Measurements from ENCODE around the gene EBI3. TPM values are rescaled to one million over a fixed set of nuclear protein-coding genes. Genes with fewer than 3 reads are reported as not detected.

EBI3 gene
- total RNA-seq, 2 experiments from 2014 or later, result not detected

DNA sequence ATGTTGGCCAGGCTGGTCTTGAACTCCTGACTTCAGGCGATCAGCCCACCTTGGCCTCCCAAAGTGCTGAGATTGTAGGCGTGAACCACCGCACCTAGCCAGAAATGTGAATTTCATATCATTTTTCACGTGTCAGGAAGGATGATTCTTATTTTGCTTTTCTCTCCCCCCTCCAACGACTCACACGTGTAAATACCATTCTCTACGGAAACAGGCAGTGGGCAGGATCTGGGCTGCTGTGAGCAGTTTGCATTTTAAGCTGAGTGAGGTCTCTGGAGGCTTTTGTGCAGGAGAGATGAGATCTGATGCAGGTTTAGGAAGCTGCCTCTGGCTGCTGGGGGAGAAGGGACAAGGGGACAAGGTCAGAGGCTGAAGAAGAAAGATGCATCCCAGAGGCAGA, 35.0 kb upstream of the EBI3 start:
- CTCF ChIA-PET, result no interaction called here

DNA sequence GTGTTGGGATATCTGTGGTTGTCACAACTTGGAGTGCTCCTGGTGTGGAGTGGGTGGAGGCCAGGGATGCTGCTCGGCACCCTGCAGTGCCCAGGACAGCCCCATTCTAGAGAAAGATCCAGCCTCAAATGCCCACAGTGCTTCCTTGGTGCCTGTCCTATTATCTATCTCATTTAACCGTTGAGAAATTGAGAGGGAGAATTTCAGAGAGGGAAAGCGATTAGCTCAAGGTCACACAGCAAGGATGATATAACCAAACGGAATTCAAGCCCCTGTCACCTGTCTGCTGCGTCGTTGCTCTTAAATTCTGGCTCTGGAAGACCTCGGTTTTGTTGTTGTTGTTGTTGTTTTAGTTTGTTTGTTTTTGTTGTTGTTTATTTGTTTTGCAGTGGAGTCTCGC, 33.3 kb upstream of the EBI3 start:
- POLR2A ChIA-PET, result interaction anchor here (1.3 kb wide), 1 partner anchor 208 kb away, joined by 3 read pairs; no protein-coding TSS in a partner anchor
- peaks cover 65% of the 10 kb centered on the region for H3K27me3 Mint-ChIP-seq

More for the DNA sequence above, 35.0 kb upstream of the EBI3 start:
- Histone ChIP-seq H3K4me1 (ENCODE audit: insufficient read depth, low read length) (peaks cover 5% of the 10 kb centered on the region), H3K36me3 (ENCODE audit: insufficient read depth, low read length) (no peaks in the 10 kb centered on the region), H3K9me3 (ENCODE audit: control insufficient read depth in 1 of 2, insufficient read depth in 1 of 2, low read length in 2 of 2) (no peaks in the 10 kb centered on the region), H3K27ac (ENCODE audit: low read depth in 1 of 2, low read length in 2 of 2) (no peak overlapping the region), H3K4me3 (ENCODE audit: low read length) (no peak overlapping the region), H3K27me3 (ENCODE audit: control insufficient read depth in 1 of 2, insufficient read depth in 2 of 2, low read length in 2 of 2) (peaks cover 39 to 43% of the 10 kb centered on the region in 2 experiments)
- H3K27ac Mint-ChIP-seq, result no peak overlapping the region
- POLR2A ChIA-PET, result no interaction called here
- H3K36me3 Mint-ChIP-seq (ENCODE audit: low read depth), result no peaks in the 10 kb centered on the region
- H3K4me1 Mint-ChIP-seq (ENCODE audit: low read depth), result peaks cover 10% of the 10 kb centered on the region
- DNase-seq, result no peak
- H3K4me3 Mint-ChIP-seq, result no peak overlapping the region
- no peak for ATAC-seq (ENCODE audit: poor library complexity)
- H3K9me3 Mint-ChIP-seq, result no peaks in the 10 kb centered on the region
- intact Hi-C loops (cut with DNase I, micrococcal nuclease), result no loop called here
- TF ChIP-seq, protein P1, sequence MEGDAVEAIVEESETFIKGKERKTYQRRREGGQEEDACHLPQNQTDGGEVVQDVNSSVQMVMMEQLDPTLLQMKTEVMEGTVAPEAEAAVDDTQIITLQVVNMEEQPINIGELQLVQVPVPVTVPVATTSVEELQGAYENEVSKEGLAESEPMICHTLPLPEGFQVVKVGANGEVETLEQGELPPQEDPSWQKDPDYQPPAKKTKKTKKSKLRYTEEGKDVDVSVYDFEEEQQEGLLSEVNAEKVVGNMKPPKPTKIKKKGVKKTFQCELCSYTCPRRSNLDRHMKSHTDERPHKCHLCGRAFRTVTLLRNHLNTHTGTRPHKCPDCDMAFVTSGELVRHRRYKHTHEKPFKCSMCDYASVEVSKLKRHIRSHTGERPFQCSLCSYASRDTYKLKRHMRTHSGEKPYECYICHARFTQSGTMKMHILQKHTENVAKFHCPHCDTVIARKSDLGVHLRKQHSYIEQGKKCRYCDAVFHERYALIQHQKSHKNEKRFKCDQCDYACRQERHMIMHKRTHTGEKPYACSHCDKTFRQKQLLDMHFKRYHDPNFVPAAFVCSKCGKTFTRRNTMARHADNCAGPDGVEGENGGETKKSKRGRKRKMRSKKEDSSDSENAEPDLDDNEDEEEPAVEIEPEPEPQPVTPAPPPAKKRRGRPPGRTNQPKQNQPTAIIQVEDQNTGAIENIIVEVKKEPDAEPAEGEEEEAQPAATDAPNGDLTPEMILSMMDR (IDR thresholded peaks at IDR 0.05), result no peak
- H3K27me3 Mint-ChIP-seq, result peaks cover 58% of the 10 kb centered on the region

DNA sequence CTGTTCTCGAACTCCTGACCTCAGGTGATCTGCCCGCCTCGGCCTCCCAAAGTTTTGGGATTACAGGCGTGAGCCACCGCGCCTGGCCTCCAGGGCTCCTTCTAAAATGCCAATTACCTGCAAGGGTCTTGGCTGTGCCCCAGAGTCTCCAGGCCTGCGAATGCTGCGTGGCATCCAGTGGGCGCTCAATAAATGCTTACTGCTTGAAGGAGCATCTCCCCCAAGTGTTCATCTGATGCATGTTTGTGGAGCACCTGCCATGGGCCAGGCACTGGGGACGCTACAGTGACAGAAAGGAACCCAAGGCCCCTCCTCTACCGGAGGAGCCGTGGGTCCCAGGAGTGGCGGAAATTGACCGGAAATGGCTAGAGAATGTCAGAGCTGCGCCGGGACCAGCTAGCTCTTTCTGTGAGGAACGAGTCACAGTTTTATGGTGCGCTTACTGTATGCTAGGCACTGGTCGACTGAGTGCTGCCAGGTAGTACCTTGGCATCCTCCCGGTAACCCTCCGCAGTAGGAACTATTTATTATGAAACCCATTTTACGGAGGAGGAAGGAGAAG, 32.7 kb upstream of the EBI3 start:
- intact Hi-C loops (cut with DNase I, micrococcal nuclease), result no loop called here
- H3K36me3 ChIP-seq (ENCODE audit: insufficient read depth, low read length), result no peaks in the 10 kb centered on the region
- no peaks in the 10 kb centered on the region for H3K9me3 ChIP-seq (ENCODE audit: control insufficient read depth in 1 of 2, insufficient read depth in 1 of 2, low read length in 2 of 2)
- Mint-ChIP-seq H3K4me3 (no peak overlapping the region), H3K27me3 (peaks cover 69% of the 10 kb centered on the region), H3K4me1 (ENCODE audit: low read depth) (peaks cover 10% of the 10 kb centered on the region), H3K9me3 (no peaks in the 10 kb centered on the region), H3K36me3 (ENCODE audit: low read depth) (no peaks in the 10 kb centered on the region), H3K27ac (no peak overlapping the region)
- peaks cover 41 to 43% of the 10 kb centered on the region in 2 experiments for H3K27me3 ChIP-seq (ENCODE audit: control insufficient read depth in 1 of 2, insufficient read depth in 2 of 2, low read length in 2 of 2)
- H3K27ac ChIP-seq (ENCODE audit: low read depth in 1 of 2, low read length in 2 of 2), result no peak overlapping the region
- CTCF ChIA-PET, result interaction anchor here (1.3 kb wide), 1 partner anchor 10 kb away, joined by 3 read pairs; no protein-coding TSS in a partner anchor
- TF ChIP-seq, protein P1 (IDR thresholded peaks at IDR 0.05), result no peak
- no peak for ATAC-seq (ENCODE audit: poor library complexity)
- peaks cover 5% of the 10 kb centered on the region for H3K4me1 ChIP-seq (ENCODE audit: insufficient read depth, low read length)
- POLR2A ChIA-PET, result interaction anchor here (1.3 kb wide), 1 partner anchor 209 kb away, joined by 3 read pairs; no protein-coding TSS in a partner anchor
- no peak for DNase-seq
- H3K4me3 ChIP-seq (ENCODE audit: low read length), result no peak overlapping the region

More for the DNA sequence above, 33.3 kb upstream of the EBI3 start:
- no peaks in the 10 kb centered on the region for H3K9me3 Mint-ChIP-seq
- H3K4me3 Mint-ChIP-seq, result no peak overlapping the region
- H3K4me1 ChIP-seq (ENCODE audit: insufficient read depth, low read length), result peaks cover 5% of the 10 kb centered on the region
- TF ChIP-seq, protein P1 (IDR thresholded peaks at IDR 0.05), result no peak
- no peak overlapping the region for H3K27ac Mint-ChIP-seq
- CTCF ChIA-PET, result interaction anchor here (1.3 kb wide), 1 partner anchor 9 kb away, joined by 3 read pairs; no protein-coding TSS in a partner anchor
- no peak overlapping the region for H3K4me3 ChIP-seq (ENCODE audit: low read length)
- DNase-seq, result no peak
- no peaks in the 10 kb centered on the region for H3K36me3 ChIP-seq (ENCODE audit: insufficient read depth, low read length)
- H3K27me3 ChIP-seq (ENCODE audit: control insufficient read depth in 1 of 2, insufficient read depth in 2 of 2, low read length in 2 of 2), result peaks cover 41 to 43% of the 10 kb centered on the region in 2 experiments
- no peaks in the 10 kb centered on the region for H3K36me3 Mint-ChIP-seq (ENCODE audit: low read depth)
- no peaks in the 10 kb centered on the region for H3K9me3 ChIP-seq (ENCODE audit: control insufficient read depth in 1 of 2, insufficient read depth in 1 of 2, low read length in 2 of 2)
- peaks cover 10% of the 10 kb centered on the region for H3K4me1 Mint-ChIP-seq (ENCODE audit: low read depth)
- no peak for ATAC-seq (ENCODE audit: poor library complexity)
- no peak overlapping the region for H3K27ac ChIP-seq (ENCODE audit: low read depth in 1 of 2, low read length in 2 of 2)
- intact Hi-C loops (cut with DNase I, micrococcal nuclease), result no loop called here
